Measurements from ENCODE around the gene LZTR1.
A peak's percentile ranks its signal among the peaks of the same experiment; 100 is the strongest.
"Not testable (repeated sequence)": the region's sequence is repeated elsewhere in the genome, so short reads cannot be mapped to it uniquely, and the experiment has no call there.

Gene LZTR1

DNA sequence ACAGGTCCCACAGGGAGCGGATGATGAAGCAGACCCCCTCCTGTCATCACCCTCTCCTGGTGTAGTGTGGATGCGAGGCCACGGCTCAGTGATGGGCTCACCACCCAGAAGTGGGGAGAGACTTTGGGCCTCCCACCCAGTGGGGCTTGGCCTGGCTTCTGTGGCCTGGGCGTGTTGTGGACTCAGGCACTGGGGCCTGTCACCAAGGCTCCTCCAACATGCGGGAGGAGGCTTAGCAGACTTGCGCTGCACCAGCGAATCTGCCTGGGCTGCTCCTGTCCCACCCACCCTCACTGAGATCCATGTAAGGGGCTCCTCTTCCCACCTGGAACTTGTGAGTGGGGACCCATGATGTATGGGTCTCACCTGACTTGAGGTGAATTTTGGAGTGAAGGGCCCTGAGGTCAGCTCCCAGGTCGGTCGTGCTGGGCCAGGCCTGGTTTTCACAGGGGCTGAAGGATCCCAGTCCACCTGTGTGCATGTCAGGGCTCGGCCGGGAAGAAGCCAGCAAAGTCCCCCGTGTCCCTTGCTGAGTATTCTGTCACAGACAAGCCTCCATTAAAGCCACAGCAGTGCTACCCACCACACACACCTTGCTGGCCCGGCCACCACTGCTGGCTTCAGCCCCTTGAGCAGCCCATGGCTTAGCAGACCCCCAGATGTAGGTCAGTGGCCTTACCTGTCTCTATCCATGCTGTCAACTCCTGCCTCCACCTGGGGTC, 15.6 kb downstream of the LZTR1 start:
- DNase-seq, result no peak

GRCh38 chr22:20998411-20999336, 16.6 kb downstream of the LZTR1 start:
- DNase-seq, result no peak

GRCh38 chr22:20999350-21000206, 17.5 kb downstream of the LZTR1 start:
- no peak for DNase-seq

DNA sequence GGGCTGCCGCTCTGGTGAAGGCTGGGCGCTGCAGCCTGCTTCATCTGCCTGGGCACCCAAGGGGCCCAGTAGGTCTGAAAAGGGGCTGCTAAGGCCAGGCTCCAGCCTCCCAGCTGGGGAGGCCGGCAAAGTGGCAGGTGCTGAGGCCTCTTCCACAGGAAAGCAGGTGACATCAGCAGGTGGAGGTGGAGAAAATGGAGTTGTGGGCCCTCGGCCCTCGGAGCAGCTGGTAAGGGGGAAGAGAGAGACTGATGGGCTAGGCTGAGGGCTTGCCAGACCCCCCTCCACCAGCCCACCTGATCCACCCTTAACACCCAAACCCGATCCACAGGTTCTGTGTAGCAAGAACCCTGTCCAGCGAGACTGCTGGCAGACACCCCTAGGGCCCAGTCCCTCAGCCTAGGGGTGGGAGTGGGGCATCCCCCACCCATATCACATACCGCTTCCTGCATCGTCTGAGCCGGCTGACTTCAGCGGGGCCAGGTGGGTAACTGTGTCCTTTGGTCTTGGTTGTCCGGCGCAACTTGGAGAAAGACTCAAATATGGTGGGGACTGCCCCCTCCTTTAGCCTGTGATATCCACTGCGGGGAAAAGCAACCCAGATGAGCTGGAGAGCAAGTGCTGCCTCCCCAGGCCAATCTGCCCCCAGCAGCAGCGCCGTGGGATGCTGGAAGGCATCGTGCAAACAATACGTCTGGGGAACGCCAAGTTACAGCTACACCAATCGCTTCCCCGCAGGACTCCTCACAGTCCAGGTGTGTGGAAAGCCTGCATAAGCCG, 18.3 kb downstream of the LZTR1 start:
- no peak for DNase-seq

- DNase-seq, result no peak
These were observed 19.0 kb downstream of the LZTR1 start for GRCh38 chr22:21000987-21001600.

DNA sequence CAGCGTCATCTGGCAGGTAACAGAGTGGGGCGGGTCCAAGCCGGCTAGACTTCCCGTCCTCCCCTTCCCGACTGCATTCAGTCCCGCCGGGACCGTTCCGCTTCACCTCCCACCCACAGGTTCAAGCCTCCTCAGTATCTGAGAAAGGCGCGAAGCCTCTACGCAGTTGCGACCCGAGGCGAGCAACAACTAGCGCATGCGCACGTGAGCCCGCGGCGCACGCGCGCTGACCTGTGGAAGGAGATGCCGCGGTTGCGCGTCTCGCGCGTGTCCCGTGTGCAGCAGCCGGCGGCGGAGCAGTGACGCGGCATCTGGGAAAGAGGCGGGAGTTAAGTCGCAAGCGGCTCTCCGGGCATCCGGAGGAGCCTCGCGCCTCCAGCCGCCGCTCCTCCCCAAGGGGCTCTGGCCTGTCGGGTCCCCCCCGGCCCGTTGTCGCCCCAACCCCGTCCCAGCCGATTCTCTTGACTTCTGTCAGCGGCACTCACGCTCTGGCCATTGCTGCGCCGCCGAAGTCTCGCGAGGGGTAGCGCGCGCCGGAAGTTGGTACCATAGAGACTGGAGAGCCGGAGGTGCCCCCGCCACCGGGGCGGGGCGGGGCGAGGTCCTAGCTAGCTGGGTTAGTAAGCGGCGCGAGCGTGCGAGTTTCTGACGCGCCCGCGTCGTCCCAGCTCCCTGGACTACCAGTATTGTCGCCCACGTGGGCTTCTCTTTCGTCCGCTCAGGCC, 19.7 kb downstream of the LZTR1 start, which contains the start of gene THAP7:
Gene THAP7, minus strand, starts transcription at position 518 of the 725 bp plus-strand sequence. Its CDS starts 207 bp downstream, at position 311.
- peak; percentile 93 to 96 for DNase-seq

GRCh38 chr22:21003782-21004181, 21.7 kb downstream of the LZTR1 start:
- DNase-seq, result peak in 1 of 2 experiments; percentile 40

DNA sequence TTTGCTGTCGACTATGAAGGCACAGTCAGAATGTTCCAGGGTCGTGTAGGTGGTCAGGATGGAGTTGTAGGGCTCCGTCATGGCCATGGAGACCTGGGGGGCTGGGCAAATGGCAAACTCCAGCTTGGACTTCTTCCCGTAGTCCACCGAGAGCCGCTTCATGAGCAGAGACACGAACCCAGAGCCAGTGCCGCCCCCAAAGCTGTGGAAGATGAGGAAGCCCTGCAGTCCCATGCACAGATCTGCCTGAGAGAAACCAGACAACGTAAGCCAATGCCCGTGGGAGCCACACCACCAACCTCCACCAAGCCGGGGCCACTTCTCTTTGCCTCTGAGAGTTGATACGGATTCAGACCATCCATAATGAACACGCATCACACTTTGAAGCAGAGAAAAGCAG, 27.1 kb downstream of the LZTR1 start:
- not testable (repeated sequence) for DNase-seq

GRCh38 chr22:21009638-21010425, 27.7 kb downstream of the LZTR1 start:
- DNase-seq, result no peak

DNA sequence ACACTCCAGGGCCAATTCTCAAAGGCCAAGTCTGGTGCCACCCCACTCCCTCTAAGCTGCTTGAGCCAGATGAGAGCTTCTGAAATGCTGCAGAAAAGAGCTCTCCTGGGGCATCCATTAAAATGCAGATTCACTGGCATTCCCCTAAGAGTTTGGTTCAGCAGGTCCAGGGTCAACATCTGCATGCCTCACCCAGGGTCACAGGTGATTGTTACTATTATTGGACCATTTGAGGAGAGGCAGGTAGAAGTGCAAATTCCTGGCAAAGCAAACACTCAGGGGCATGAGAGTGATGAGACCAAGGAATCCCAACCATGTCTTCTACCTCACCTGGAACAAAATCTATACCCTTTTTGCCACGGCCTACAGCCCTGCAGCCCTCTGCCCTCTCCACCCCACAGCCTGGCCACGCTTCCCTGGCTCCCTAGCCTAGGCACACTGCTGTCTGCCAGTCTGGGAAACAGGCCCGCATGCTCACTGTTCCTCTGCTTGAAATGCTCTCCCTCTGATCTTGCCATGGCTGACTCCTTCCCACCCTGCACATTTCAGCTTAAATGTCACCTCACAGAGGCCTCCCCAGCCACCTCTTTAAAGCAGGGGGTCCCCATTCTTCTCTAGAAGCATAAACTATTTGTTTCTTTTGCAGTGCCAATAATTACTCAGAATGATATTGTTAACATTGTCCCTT, 28.5 kb downstream of the LZTR1 start:
- no peak for DNase-seq

GRCh38 chr22:21012446-21013407, 30.6 kb downstream of the LZTR1 start:
- peak; percentile 93 to 96 for DNase-seq

DNA sequence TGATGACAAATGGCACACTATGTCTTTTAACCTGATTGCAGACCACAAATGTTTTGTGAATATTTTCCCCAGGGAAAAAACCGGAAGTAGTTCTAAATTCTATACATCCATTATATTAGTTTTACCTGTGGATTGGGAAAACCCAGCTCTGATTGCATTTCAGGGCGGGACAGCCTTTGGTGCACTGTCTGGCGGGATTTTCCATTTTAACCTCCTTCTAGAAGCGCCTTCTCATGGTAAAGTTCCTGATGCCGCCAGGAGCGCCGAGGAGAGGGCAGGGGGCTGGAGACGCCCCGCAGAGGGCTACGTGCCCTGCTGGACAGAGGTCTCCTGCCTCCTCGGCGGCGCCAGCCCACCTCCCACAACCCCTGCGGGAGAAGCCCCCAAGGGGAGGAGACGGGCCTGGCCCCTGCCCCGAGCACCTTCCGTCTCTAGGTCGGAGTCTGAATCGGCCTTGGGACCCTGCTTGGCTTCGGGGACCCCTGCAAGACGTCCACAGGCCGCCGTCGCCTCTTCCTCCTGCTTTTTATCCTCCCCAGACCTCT, 31.6 kb downstream of the LZTR1 start:
- no peak for DNase-seq

DNA sequence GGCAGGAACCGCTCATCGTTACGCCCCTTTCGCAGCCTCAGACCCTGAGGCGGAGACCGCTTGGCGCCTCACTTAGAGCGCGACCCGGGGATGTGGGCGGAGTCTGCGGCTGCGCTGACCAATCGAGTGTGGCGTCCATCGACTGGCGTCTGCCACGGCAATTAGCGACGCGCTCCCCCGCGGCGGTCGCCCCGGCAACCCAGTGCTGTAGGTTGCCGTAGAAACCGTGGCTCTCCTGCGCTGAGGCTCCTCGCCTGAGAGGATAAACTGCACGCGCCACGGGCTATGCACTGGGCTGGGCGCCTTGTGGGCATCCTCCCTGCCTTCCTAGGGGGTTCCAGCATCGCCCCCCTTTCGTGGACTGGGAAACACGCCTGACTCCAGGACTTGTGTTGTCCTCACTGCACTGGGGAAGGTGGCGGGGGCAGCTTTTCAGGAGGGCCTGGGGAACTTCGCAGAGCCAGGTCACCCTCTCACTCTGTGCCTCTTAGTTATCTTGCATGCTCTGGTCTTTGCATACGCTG, 32.2 kb downstream of the LZTR1 start:
- DNase-seq, result peak; percentile 97 to 99

- peak; percentile 73 to 81 for DNase-seq
These were observed 32.8 kb downstream of the LZTR1 start, which contains the start of gene P2RX6 for GRCh38 chr22:21014726-21015465. Gene P2RX6 (plus strand): TSS chr22:21015165. CDS start chr22:21015175, 10 bp downstream.

DNA sequence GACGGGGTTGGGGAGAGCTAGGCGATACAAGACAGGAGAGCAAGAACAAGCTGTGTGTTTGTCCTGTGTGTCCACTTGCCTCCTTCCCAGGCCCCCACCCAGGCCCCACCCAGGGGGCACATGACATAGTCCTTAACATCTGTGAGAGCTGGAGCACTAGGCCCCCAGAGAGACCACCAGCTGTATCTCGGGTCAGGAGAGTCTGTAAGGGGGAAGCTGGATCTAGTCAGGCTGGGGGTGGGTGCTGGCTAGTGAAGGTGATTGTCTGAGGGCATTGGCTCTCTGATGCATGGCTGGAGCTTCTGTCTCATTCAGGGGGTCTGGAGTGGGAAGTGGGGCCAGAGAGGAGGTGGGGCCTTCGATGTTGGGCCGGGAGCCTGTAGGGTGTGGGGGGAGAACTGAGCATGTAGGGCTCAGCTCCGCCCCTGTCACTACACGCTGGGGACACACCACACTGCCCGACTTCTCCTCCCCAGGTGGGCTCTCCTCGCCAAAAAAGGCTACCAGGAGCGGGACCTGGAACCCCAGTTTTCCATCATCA, 33.4 kb downstream of the LZTR1 start:
- DNase-seq, result peak in 1 of 2 experiments; percentile 57

All from NCI-H524 (cell line).